ENCODE results near the gene LSM4. TPM values are rescaled to one million over a fixed set of nuclear protein-coding genes. Genes with fewer than 3 reads are reported as not detected.

The LSM4 gene
- total and polyA plus RNA-seq, 5 donors: 55.6 to 131 (median 65.7) TPM

DNA sequence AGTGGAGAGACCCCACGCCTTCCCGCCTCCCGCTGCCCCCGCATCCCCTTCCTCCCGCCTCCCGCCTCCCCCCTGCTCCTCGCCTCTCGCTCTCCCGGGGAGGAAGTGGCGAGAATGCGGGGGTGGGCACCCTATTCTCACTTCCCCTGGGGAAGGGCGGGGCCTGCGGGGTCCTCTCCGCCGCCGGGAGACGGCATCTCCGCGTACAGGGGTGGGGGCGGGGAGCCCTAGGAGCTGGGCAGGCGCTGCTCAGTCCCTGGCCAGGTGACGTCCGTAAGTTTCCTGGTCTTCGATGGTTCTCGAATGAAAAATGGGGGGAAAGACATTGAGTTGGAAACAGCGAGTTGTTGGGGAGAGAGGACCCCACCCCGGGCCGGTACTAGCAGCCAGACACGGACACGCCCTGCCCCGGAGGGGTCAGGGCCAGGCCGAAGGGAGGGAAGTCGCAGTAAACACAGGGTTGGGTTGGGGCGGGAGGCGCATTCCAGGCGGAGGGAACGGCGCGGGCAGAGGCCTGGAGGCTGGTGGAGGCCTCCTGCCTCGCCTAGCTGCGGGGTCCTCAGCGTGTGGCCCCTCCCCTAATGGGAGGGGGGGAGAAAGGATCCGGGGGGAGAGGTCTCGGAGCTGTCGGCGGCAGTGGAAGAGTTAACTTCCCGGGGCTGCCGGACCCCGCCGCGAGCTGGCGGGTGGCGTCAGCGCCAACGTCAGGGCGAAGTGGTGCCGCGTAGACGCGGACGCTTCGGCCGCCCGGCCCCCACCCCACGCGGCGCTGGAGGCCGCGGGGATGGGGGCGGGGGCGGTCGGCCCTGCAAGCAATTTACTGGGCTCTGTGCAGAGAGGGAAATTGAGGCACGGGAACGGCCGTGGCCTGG is 31.1 kb downstream of the LSM4 start:
- Histone ChIP-seq H3K4me1 (ENCODE audit: control insufficient read depth, insufficient read depth, low read length) (peaks cover 2% of the 10 kb centered on the region), H3K27me3 (ENCODE audit: control insufficient read depth, insufficient read depth) (no peaks in the 10 kb centered on the region), H3K9me3 (ENCODE audit: control insufficient read depth, low read length) (no peaks in the 10 kb centered on the region), H3K4me3 (ENCODE audit: low read length) (peak overlapping the region; percentile 52), H3K27ac (ENCODE audit: low read length) (peak overlapping the region; percentile 96)
- peak; percentile 90 to 96 (median 96) for DNase-seq
- peak; percentile 86 for ATAC-seq
- WGBS: under 1% methylated on average over 75 of the region's 75 CpGs
- intact Hi-C loops (cut with DNase I): no loop called here

DNA sequence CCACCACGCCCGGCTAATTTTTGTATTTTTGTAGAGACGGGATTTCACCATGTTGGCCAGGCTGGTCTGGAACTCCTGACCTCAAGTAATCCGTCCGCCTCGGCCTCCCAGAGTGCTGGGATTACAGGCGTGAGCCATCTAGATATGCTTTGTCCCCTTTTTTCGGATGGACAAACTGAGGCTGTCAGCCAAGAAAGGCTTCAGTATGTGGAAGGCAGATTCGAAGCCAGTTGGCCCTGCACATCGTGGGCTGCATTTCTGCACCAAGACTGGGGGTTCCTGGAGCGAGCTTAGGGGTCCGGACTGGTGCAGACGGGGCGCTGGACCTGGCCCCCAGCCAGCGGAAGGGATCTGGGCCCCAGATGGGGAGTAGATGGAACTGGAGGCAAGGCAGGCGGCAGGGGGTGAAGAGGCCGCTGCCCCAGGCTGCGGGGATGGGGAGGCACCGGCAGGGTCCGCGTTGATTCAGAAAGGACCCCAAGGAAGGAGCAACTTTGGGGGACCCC is 31.8 kb downstream of the LSM4 start:
- Histone ChIP-seq H3K27ac (ENCODE audit: low read length) (peak overlapping the region; percentile 96), H3K4me1 (ENCODE audit: control insufficient read depth, insufficient read depth, low read length) (peaks cover 2% of the 10 kb centered on the region), H3K4me3 (ENCODE audit: low read length) (peak overlapping the region; percentile 52), H3K9me3 (ENCODE audit: control insufficient read depth, low read length) (no peaks in the 10 kb centered on the region), H3K27me3 (ENCODE audit: control insufficient read depth, insufficient read depth) (no peaks in the 10 kb centered on the region)
- peak in 2 of 3 donors; percentile 79 to 86 for DNase-seq
- intact Hi-C loops (cut with DNase I): no loop called here
- ATAC-seq: no peak
- 31% methylated on average over 21 of the region's 21 CpGs for WGBS

DNA sequence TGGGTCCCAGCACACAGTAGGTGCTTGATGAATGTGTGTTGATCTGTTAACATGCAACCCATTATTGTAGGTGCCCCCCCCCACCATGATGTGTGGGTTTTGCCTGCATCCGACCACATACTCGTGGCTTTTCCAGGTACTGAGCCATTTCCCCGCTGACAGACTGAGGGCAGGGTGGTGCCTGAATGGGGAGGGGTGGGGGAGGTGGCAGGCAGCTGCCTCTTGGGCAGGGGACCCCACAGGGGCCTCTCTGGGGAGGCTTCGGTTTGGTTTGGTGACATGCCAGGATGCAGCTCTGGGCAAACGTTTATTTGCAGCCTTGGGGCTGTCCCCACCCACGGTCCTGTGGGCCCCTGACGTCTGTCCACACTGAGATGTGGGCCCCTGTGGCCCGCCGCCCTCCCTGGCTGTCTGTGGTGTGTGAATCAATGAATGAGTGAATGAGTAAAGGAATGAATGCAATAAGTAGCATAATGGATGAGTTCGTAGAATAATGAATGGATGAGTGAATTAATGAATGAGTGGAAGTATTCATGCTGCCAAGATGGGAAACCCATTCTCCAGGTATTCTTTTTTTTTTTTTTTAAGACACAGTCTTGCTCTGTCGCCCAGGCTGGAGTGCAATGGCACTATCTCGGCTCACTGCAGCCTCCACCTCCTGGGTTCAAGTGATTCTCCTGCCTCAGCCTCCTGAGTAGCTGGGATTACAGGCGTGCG is 32.4 kb downstream of the LSM4 start:
- WGBS: 37% methylated on average over 14 of the region's 14 CpGs
- Histone ChIP-seq H3K27me3 (ENCODE audit: control insufficient read depth, insufficient read depth) (no peaks in the 10 kb centered on the region), H3K9me3 (ENCODE audit: control insufficient read depth, low read length) (no peaks in the 10 kb centered on the region), H3K27ac (ENCODE audit: low read length) (peak overlapping the region; percentile 37), H3K4me3 (ENCODE audit: low read length) (no peak overlapping the region), H3K4me1 (ENCODE audit: control insufficient read depth, insufficient read depth, low read length) (peaks cover 2% of the 10 kb centered on the region)
- peak; percentile 64 to 80 (median 76) for DNase-seq
- ATAC-seq: no peak
- intact Hi-C loops (cut with DNase I): no loop called here

DNA sequence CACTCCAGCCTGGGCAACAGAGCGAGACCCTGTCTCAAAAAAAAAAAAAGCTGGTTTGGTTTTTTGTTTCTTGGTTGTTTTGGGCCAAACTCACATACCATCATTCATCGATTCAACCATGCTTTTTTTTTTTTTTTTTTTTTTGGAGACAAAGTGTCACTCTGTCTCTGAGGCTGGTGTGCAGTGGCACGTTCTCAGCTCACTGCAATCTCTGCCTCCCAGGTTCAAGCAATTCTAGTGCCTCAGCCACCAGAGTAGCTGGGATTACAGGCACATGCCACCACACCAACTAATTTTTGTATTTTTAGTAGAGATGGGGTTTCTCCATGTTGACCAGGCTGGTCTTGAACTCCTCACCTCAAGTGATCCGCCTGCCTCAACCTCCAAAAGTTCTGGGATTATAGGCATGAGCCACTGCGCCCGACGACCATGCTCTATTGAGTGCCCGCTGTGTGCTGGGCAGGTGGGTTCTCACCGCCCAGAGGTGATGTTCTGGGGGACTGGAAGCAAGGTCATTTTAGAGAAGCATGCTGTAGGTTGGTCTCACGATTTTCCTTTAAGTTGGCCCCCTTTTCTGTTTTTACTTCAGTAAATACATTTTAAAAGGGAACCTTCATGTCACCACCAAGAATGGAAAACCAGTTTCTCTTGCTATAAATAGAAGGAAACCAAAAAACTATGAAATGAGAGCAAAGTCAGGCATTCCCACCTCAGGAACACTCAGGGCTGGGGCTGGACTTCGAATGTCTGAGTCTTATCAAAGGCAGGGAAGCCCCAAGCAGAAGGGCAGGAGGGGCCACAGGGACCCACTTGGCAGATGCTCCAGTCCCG is 33.2 kb downstream of the LSM4 start:
- ATAC-seq (no peak), DNase-seq (peak in 1 of 3 donors; percentile 31)
- Histone ChIP-seq H3K4me1 (ENCODE audit: control insufficient read depth, insufficient read depth, low read length) (peaks cover 2% of the 10 kb centered on the region), H3K4me3 (ENCODE audit: low read length) (no peak overlapping the region), H3K27me3 (ENCODE audit: control insufficient read depth, insufficient read depth) (no peaks in the 10 kb centered on the region), H3K9me3 (ENCODE audit: control insufficient read depth, low read length) (no peaks in the 10 kb centered on the region), H3K27ac (ENCODE audit: low read length) (no peak overlapping the region)
- 60% methylated on average over 12 of the region's 12 CpGs for WGBS
- intact Hi-C loops (cut with DNase I): no loop called here

DNA sequence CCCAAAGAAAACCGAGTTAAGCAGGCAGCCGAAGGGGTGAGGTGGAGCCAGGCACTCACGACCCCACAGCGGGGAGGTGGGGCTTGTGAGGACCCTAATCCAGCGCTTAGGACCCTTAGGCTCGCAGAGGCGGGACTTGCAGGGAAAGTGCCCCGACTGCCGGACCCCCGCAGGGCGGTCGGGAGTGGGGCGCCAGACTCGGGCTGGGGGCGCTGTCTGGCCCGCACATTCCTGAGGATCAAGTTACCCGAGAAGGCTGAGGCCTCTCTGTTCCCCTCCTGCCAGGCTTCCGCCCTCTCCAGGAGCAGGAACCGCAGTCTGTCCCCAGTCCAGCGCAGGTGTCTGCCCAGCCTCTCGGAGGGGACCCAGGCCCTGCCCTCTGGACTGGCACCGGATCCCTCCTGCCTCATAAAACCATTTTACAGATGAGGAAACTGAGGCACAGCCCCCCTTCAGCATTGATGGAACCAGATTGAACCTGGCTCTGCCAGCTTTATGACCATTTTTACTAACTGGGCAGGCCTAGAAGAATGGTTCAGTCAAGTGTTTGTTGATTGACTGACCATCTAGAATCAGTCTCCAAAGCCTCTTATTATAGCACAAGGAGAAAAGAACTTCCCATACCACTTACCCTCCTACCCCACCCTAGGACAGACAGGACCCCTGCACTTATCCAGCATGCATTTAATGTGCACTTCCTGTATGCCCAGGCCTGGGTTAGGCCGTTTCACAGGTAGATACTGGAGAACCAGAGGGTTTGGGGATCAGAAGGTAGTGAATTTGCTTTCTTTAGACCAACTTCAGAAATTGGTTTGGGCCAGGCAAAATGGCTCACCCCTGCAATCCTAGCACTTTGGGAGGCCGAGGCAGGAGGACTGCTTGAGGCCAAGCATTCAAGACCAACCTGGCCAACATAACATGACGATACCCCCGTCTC is 34.8 kb downstream of the LSM4 start:
- H3K27ac ChIP-seq (ENCODE audit: low read length): no peak overlapping the region
- intact Hi-C loops (cut with DNase I): no loop called here
- WGBS: 59% methylated on average over 26 of the region's 26 CpGs
- peak in 1 of 3 donors; percentile 46 for DNase-seq
- H3K27me3 ChIP-seq (ENCODE audit: control insufficient read depth, insufficient read depth): no peaks in the 10 kb centered on the region
- no peaks in the 10 kb centered on the region for H3K9me3 ChIP-seq (ENCODE audit: control insufficient read depth, low read length)
- H3K4me3 ChIP-seq (ENCODE audit: low read length): no peak overlapping the region
- no peak for ATAC-seq
- H3K4me1 ChIP-seq (ENCODE audit: control insufficient read depth, insufficient read depth, low read length): no peaks in the 10 kb centered on the region

DNA sequence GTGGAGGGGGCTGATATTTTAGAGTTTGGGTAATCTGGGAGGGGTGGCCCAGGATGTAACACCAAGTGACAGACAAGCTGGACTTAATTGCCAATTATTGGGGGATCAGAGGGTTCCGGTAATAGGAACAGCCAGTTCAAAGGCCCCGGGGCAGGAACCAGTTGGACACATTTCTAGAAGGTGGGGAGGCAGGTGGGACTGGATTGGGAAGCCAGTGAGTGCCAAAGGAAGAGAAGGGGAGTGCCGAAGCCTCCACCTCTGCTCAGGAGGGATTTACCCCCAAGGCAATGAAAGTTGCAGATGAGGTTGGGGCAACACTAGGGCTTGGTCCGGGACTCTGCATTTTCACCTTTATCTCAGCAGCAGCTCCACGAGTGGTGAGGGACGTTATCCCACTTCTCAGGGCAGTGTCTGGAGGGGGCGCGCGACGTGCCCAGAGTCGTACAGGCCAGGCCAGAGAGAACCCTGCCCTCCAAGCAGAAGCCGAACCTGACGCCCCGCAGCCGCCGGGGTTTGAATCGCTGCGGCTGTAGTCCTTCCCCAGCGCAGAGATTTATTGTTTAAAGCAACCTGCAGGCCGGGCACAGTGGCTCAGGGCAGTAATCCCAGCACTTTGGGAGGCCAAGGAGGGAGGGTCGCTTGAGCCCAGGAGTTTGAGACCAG is 35.8 kb downstream of the LSM4 start:
- peaks cover 4% of the 10 kb centered on the region for H3K4me1 ChIP-seq (ENCODE audit: control insufficient read depth, insufficient read depth, low read length)
- no peaks in the 10 kb centered on the region for H3K9me3 ChIP-seq (ENCODE audit: control insufficient read depth, low read length)
- WGBS: 82% methylated on average over 21 of the region's 21 CpGs
- no peak for ATAC-seq
- no peak overlapping the region for H3K27ac ChIP-seq (ENCODE audit: low read length)
- H3K27me3 ChIP-seq (ENCODE audit: control insufficient read depth, insufficient read depth): no peaks in the 10 kb centered on the region
- DNase-seq: peak in 1 of 3 donors; percentile 55
- intact Hi-C loops (cut with DNase I): no loop called here
- no peak overlapping the region for H3K4me3 ChIP-seq (ENCODE audit: low read length)

DNA sequence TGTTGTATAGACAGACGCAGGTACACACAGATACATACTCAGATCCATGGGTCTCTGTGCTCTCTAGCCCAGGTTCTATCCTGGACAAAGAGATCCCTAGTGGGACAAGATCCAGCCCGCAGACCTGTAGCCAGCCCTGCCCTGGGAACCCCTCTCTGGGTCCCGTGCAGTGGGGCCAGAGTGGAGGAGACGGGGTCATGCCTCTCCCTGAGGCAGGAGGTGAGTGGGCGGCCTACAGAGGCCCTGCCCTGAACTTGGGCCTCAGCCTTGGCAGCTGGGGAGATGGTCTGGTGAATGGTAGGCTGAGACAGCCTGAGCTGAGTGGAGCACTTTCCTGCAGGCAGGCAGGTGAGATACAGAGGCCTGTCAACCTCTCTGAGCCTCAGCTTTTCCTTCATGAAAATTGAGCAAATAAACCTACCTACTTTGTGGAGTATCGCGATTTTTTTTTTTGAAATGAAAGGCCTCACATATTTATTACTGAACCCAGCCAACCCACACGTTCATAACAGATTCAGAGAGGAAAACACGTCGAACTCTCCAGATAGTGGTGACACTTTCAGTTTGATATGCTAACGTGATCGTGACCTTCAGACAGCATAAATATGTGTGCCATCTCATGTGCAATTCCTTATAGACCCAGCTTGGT is 38.0 kb downstream of the LSM4 start:
- H3K4me3 ChIP-seq (ENCODE audit: low read length): no peak overlapping the region
- H3K4me1 ChIP-seq (ENCODE audit: control insufficient read depth, insufficient read depth, low read length): peaks cover 4% of the 10 kb centered on the region
- H3K27me3 ChIP-seq (ENCODE audit: control insufficient read depth, insufficient read depth): no peaks in the 10 kb centered on the region
- WGBS: 54% methylated on average over 12 of the region's 12 CpGs
- DNase-seq (peak in 1 of 3 donors; percentile 36), ATAC-seq (no peak)
- peak overlapping the region; percentile 55 for H3K27ac ChIP-seq (ENCODE audit: low read length)
- H3K9me3 ChIP-seq (ENCODE audit: control insufficient read depth, low read length): no peaks in the 10 kb centered on the region
- intact Hi-C loops (cut with DNase I): loop anchor here in 1 of 4 donors (5.0 kb wide), 1 partner anchor 37 kb away; the partner anchor contains the start of gene LSM4

DNA sequence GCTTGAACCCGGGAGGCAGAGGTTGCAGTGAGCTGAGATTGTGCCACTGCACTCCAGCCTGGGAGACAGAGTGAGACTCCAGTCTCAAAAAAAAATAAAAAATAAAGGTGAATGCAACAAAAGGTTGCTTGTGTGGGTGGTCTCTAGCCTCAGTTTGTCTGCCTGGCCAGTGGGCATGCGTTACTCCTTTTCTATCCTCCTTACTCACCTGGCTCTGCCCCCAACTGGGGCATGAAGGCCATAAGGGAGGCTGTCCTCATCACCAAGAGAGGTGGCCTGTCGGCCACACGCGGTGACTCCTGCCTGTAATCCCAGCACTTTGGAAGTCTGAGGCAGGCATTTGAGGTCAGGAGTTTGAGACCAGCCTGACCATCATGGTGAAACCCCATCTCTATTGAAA is 39.5 kb downstream of the LSM4 start:
- WGBS: 93% methylated on average over 5 of the region's 5 CpGs
- ATAC-seq: no peak

DNA sequence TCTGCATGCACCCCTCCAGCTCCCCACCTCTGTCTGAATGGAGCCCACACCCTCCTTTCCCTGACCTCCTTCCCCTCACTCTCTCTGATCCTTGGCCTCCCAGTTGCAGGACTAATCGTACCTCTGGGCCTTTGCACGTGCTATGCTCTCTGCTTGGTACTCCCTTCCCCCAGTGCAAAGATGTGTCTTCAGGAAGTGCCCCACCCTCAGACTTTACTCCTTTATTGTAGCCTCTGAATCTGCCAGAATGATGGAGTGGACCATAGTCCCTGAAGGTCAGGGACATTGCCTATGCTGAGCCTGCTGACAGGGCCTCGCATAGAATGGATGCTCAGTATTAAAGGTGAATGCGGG is 40.1 kb downstream of the LSM4 start:
- ATAC-seq: no peak
- Histone ChIP-seq H3K27me3 (ENCODE audit: control insufficient read depth, insufficient read depth) (no peaks in the 10 kb centered on the region), H3K4me1 (ENCODE audit: control insufficient read depth, insufficient read depth, low read length) (peaks cover 13% of the 10 kb centered on the region), H3K4me3 (ENCODE audit: low read length) (no peak overlapping the region), H3K27ac (ENCODE audit: low read length) (peak overlapping the region; percentile 85), H3K9me3 (ENCODE audit: control insufficient read depth, low read length) (no peaks in the 10 kb centered on the region)
- WGBS: 55% methylated on average over 4 of the region's 4 CpGs
- intact Hi-C loops (cut with DNase I): loop anchor here in 1 of 4 donors (5.0 kb wide), 1 partner anchor 40 kb away; the partner anchor contains the start of gene LSM4
- DNase-seq: peak in 1 of 3 donors; percentile 45

More for the DNA sequence above, 39.5 kb downstream of the LSM4 start:
- DNase-seq: no peak
- H3K27me3 ChIP-seq (ENCODE audit: control insufficient read depth, insufficient read depth): no peaks in the 10 kb centered on the region
- H3K4me1 ChIP-seq (ENCODE audit: control insufficient read depth, insufficient read depth, low read length): peaks cover 10% of the 10 kb centered on the region
- H3K9me3 ChIP-seq (ENCODE audit: control insufficient read depth, low read length): no peaks in the 10 kb centered on the region
- peak overlapping the region; percentile 54 for H3K27ac ChIP-seq (ENCODE audit: low read length)
- intact Hi-C loops (cut with DNase I): loop anchor here in 1 of 4 donors (5.0 kb wide), 1 partner anchor 39 kb away; the partner anchor contains the start of gene LSM4
- no peak overlapping the region for H3K4me3 ChIP-seq (ENCODE audit: low read length)
